NOMO-1 treated with DMSO at 0.1 percent for 48 hours (cell line): Measurements from ENCODE around the gene RABGEF1.
"Not testable (repeated sequence)": the region's sequence is repeated elsewhere in the genome, so short reads cannot be mapped to it uniquely, and the experiment has no call there.

ENCODE experiments used
- DNase-seq: peaks from one replicate; lab custom pipeline; 2025; ENCODE audit not compliant: unreplicated experiment; lab: John Stamatoyannopoulos, UW

The RABGEF1 gene

DNA sequence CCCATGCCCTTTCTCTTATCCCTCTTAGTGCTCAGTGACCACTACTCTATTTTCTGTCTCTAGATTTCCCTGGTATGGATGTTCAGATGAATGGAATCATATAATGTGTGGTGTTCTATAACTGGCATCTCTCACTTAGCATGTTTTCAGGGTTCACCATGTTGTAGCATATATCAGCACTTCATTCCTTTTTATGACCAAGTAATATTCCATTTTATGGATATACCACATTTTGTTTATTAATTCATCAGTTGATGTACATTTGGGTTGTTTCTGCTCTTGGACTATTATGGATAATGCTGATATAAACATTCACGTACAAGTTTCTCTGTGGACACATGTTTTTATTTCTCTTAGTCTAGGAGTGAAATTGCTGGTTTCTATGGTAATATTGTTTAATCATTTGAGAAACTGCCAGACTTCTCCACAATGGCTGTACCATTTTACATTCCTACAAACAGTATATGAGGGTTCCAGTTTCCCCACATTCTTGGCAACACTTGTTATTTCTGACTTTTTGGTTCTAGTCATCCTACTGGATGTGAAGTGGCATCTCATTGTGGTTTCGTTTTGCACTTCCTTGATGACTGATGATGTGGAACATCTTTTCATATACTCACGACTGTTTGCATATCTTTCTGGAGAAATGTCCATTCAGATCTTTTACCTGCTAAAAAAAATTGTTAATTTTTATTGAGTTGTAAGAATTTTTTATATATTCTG, 23.3 kb downstream of the RABGEF1 start:
- DNase-seq, result not testable (repeated sequence)

DNA sequence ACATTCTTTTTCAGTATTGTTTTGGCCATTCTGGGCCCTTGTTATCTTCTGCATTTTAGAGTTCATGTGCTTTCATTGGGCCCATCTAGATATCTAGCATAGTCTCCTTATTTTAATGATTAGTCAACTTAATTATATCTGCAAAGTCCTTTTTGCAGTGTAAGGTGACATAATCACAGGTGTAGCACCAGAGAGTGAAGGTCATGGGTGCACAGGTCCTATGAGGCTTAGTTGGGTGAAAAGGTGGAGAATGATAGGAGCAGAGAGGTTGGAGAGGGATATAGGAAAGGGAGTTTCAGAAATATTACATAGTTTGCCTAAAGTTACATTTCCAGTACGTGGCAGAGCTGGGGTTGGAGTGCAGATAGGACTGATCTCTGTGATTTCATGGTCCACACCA, 24.4 kb downstream of the RABGEF1 start:
- not testable (repeated sequence) for DNase-seq

DNA sequence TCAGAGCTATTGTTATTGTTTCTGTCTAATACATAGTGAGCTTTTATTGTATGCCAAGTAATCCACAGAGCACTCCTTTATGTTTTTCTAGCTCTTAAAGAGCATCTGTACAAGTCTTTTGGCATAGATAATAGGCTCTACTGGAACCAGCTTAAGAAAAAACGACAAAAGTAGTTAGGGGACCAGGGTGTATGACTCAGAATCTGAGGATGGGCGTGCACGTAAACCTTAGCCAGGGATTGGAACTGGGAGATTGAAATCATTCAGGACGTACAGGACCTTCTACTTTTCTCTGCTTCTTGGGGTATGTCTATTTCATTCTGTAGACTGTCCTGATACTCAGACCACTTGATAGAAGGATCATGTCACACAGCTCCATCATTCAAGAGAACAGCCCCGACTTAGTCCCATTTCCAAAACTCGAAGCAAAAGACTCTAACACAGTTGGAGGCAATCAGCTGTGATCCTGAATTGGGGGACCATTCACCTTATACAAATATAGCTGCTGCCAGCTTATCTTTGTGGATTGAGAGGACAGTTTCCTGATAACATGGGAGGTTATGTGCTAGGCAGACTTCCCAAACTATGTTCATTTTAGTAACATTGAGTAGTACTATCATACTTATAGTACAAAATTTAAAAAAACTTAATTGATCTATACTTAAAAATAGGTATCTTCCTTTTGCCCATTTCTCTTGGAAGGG, 24.9 kb downstream of the RABGEF1 start:
- DNase-seq, result not testable (repeated sequence)

DNA sequence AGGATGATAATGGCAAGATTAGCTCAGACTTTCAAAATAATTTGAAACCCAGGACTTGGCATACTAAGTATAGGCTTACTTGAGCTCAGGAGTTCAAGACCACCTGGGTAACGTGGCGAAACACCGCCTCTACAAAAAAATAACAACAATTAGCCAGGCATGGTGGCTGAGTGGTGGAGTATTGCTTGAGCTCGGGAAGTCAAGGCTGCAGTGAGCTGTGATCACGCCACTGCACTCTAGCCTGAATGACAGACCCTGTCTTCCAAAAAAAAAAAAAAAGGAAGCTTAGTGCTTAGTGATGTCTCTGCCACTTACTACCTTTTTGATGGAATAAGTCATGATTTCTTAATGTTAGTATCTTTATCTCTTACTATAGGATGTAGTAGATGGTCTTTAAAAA, 25.5 kb downstream of the RABGEF1 start:
- DNase-seq, result no peak

DNA sequence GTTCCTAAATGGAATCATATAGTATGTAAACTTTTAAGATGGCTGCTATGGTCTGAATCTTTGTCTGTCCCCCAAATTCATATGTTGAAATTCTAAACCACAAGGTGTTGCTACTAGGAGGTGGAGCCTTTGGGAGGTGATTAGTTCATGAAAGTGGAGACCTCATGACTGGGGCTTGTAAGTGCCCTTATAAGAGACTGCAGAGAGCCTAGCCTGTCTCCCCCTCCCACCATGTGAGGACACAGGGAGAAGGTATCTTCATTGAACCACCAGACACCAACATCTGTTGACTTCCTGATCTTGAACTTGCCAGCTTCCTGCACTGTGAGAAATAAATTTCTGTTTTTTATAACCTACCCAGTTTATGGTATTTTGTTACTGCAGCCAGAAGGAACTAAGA, 27.0 kb downstream of the RABGEF1 start:
- DNase-seq, result peak; percentile 8

DNA sequence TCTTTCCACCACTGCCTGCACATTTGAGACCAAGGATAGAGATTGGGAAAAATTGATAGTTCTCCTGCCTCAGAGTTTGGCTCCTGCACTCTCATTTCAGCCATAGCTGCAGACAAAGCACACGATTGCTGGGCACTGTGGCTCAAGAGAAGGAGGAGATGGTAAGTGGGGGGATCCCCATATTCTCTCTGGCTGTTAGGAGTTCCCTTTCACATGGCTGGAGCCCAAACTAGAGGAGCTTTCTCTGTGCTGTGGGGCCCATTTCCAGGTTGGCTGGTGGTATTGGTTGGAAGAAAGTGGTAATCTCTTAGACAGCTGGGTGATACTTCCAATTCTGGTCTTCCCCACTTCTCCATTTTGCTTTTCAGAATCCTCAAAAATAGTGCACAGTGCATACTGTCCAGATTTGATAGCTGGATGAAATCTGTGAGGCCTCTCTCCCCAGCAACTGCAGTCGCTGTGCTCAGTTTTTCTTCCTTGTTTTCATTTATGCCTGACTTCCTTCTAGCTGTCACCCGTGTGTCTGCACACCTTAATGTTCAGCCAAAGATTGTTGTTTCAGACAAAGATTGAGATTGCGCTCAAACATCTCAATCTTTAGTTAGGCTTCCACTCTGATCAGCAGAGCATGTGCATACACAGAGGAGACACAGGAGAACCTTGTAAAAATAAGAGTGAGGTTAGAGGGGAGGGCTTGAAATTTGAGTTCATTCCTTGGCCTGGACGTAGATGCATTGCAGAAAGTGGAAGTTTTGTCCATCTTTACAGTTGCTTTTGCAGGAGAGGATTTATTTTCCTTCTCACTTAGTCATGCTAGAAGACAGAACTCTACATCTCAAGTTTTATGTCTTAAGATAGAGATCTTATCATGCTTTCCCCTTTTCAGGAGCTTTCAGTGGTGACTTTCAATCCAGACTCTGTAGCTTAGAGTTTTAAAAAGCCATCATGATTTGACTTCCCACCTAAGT, 28.6 kb downstream of the RABGEF1 start:
- peak; percentile 52 for DNase-seq

DNA sequence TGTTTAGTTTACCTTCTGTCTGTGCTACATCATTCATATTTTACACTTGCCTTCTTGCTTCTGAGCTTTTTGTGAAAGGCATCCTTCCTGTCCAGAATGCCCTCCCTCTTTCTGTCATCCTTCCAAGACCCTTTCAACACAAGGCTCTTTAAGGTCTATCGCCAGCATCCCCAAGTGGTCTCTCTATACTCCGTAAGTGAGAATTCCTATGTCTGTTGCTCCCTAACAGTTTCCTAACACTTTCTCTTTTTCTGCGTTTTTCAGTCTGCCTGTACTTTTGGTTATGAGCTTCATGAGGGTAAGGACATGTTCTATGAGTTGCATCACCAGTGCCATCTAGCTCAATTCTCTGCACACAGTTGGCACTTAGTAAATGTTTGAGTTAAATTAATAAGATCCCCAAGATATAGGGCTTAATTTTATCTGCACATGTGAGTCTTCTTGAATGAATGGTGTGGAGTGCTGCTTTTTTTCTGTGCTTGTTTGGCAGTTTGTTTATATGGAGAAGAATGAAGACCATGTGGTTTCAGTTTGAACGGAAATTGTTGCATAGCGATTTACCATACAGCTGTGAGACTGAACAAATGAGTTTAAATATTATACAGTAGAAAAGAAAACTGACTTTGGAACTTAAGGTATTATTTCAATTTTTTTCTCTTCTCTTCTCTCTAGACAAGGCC, 29.4 kb downstream of the RABGEF1 start:
- no peak for DNase-seq

DNA sequence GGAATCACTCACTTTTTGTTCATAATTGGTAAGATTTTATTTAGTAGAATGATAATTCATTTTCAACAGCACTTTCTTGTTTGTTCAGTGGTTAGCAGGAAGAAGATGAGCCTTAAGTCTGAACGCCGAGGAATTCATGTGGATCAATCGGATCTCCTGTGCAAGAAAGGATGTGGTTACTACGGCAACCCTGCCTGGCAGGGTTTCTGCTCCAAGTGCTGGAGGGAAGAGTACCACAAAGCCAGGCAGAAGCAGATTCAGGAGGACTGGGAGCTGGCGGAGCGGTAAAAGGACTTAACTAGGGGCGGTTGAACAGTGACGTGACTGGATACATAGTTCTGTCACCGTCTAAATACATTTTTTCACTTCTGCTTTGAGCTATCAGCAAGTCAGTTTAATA, 31.3 kb downstream of the RABGEF1 start:
- DNase-seq, result no peak

DNA sequence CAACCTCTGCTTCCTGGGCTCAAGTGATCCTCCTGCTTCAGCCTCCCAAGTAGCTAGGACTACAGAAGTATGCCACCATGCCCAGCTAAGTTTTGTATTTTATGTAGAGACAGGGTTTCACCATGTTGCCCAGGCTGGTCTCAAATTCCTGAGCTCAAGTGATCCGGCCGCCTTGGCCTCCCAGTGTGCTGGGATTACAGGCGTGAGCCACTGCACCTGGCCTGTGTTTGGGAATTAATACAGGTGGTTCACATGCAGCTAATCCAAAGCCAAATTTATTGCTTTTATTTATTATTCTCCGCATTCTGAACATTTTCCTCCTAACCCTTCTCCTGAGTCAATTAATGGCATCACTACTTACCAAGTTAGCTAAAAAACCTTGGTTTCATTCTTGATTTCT, 33.2 kb downstream of the RABGEF1 start:
- not testable (repeated sequence) for DNase-seq

DNA sequence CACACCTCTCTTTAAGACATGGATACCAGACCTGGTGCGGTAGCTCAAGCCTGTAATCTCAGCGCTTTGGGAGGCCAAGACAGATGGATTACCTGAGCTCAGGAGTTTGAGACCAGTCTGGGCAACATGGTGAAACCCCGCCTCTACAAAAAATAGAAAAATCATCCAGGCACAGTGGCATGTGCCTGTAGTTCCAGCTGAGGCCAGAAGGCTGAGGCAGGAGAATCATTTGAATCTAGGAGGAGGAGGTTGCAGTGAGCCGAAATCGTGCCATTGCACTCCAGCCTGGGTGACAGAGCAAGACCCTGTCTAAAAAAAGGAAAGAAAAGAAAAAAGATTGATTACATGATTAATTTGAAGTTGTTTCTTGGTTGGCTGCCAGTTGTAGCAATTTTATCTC, 35.9 kb downstream of the RABGEF1 start:
- not testable (repeated sequence) for DNase-seq

DNA sequence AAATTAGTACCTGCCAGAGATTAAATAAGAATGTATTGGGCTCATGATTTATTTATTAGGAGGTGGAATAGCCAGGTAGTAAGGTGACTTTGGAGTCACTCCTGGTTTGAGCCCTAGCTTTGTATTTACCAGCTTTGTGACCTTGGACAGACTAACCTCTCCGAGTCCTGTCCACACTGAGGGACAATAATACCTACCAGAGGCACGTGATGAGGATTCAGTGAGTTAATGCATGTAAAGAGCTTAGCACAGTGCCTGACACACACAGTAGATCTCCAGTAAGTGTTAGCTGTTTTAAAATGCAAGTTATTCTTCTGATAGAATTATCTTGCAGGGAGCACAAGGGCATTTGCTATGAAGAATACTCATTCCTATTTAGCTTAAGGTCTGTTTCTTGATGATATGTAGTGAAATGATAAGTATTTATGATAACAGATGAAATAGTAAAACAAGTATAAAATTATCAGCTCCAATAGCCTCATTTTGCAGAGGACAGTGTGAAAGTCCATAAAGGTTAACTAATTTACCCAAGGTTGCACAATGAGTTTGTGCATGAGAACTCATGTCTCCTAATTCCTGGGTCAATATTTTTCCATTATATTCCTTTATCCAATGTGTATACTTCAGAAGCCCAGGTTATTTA, 36.4 kb downstream of the RABGEF1 start:
- DNase-seq, result no peak

DNA sequence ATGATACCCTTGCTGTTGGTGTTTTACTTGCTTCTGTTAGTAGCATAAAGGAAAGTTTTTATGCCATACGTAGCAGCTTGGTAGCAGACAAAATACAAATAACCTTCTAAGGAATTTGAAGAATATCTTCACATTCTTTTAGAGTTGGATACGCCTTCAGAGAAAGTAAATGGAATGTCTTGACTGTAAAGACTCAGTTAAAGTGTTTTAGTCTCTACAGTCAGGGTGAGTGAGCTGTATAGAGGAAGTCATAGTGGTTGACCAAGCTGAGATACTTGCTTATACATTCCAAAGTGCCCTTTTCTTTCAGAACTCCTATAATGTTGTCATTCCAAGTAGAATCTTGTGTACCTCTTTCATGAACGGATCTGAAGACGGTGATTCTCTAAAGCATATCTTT, 37.7 kb downstream of the RABGEF1 start:
- DNase-seq, result no peak

DNA sequence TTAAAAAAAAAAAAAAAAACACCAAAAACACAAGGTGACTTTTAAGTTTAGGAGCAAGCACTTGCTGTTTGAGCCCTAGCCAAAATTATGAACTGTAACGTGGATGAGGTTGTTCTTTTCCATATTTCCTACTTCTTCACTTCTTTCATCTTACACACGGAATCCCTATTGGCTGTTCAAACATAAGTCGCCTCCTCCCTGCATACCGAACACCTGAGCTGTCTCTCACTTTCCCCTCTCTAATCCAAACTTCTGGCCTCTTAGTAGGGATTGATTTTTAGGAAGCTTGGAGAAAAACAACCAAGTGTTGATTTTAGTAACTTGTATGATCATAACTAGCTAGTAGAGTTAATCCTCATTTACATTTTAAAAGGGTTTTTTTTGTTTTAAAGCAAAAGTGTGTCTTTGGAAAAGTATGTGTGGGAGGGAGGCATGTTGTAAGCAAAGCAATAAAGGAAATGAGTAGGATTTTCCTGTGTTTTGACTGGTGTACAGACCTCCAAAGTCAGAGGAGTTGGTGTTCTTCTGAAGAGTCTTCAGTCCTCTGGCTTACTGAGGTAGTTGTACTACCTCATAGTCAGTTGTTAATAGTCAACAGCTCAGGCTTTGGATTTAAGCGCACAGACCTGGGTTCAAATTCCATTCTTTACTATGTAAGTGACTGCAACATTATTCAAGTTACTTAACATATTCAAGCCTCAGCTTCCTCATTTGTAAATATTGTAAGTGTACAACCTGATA, 39.3 kb downstream of the RABGEF1 start:
- DNase-seq, result no peak

DNA sequence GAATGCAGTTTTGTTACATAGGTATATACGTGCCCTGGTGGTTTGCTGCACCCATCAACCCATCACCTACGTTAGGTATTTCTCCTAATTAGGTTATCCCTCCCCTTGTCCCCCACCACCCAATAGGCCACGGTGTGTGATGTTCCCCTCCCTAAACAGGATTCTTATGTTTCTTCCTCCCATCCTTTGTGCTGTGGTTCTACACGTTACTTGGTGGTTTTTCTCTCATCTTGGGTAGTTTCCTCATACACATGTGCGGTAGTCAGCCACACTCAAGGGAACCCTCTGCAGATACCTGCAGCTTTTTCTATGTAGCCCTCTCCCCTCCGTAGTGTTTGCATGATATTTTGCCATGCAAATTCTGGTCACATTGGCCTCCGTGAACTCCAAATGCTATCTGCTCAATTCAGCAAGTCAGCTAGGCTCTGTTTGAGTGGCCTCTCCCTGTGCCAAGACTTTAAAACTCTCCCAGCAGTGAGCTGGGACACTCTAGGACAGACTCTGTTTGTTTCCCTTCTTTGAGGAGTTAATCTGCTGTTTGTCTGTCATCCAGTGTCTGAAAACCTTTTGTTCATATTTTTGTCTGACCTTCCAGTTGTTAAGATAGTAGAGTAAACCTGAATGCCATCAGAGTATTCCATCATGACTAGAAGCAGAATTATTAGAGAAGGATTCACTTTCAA, 41.0 kb downstream of the RABGEF1 start:
- DNase-seq, result no peak

DNA sequence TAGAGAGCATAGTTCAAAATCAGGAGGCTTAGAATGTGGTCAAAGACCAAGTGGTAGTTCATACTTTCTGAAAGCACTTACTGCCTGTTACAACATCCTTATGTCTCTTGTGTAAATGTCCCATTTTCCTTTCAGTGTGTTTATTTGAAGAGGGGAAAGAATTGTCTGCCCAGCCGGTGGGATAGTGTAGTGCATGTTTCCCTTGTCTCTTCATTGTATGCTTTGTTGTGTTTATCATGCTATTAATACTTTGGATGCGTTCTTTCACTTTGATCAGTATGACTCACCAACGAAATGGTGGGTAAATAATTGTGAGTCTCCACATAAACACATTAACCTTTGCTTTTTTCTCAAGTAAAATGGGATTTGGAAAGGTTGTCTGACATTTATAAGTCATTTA, 42.3 kb downstream of the RABGEF1 start:
- not testable (repeated sequence) for DNase-seq

DNA sequence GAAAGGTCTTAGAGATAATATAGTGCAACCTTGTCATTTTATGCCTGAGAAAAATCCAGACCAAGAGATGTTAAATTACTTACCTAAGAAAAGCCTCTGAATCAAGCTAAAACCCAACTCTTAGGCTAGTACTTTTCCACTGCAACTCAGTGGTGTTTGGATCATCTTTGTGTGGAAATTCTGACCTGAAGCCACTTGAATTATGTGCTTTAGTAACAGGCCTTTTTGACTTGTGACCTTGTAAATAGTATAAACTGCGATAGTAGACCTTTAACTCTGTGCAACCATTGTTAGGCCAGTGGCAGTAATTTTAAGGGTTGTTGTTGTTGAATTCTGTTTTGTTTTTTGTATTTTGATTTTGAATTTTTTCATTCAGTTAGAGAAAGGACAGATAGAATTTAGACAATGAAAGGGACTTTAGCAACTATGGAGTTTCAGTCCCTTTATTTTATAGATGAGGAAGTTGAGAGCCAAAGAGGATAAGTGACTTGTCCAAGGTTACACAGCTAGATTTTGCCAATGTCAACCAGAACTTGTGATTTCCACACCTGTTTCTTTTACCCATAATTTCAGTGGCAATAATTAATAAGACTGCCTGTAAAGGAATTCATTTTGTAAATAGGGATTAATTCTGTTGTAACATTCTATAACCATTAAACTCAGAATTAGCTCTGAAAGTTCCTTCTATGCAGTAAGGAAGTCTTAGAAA, 43.5 kb downstream of the RABGEF1 start:
- DNase-seq, result not testable (repeated sequence)

DNA sequence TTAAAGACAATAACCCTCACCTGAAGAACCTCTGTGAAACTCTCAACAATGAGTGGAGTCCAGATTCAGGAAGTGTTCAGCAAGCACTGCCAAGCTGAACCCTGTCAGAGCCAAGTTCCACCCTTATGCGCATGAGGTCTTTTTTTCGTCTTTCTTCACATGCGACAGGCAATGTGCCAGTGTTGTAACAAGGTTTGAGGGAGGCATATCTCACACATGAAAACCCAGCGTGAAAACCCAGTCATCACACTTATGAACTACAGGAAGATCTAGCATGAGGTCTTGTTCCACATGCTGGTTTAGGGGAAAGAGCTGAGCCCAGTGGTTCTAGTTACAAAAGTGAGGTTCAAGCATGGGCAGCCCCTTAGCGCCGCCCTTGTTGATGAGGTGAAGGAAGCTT, 49.7 kb downstream of the RABGEF1 start:
- no peak for DNase-seq

DNA sequence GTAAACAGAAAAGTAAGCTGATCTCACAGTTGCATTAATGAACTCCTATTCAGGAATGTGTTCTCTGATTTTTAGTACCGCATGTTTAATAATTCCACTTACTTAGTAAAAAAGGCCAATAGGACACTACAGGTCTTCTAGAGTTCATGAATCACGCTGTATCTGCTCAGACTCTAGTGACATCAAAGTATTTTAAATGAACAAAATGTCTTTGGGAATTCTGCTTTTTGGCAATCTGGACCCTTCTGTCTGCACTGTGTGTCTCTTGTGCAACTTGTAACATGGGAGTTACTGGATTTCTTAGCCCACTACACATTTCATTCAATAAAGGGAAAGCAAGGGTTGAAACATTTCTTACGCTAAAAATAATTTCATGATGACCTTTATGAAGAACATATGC, 50.2 kb downstream of the RABGEF1 start:
- DNase-seq, result no peak

DNA sequence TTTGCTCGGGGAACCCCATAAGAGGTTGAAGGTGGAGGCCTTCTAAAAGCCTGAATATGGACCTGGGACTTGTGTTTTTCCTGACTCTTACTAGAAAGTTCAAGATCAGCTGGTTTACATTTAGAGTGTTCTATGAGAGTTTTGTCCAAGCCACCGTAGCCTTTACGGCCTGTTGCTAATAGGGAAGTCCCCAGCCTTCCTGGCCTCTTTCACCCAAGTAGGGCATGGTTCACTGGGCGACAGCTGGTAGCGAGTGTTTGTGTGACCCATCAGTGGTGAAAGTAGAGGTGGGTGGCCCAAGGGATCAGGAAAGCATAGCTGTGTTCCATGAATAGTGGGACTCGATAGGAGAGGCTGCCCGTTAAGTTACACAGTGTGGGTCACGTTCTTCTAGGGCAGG, 60.1 kb downstream of the RABGEF1 start:
- no peak for DNase-seq
